CD4-positive, alpha-beta T cell (primary cell): Measurements from ENCODE around the gene SLC22A24. TPM values are rescaled to one million over a fixed set of nuclear protein-coding genes. Genes with fewer than 3 reads are reported as not detected.
"Not testable (repeated sequence)": the region's sequence is repeated elsewhere in the genome, so short reads cannot be mapped to it uniquely, and the experiment has no call there.

Experiments used
- ATAC-seq: fragments of 200-7000 bp; cut with Tn5 transposase; one replicate; pipeline ENCODE4 v1.10.0; 2022; ENCODE audit warnings: mild to moderate bottlenecking; ENCODE audit not compliant: poor library complexity
- CTCF ChIA-PET: fragments of 350-600 bp; sonication (Branson Sonifier 250); formaldehyde crosslinking; loops from one replicate; lab custom pipeline; 2021; ENCODE audit warnings: antibody characterized with exemption, inconsistent platforms; lab: Charles Lee
- POLR2A ChIA-PET: fragments of 350-600 bp; sonication (Branson Sonifier 250); formaldehyde crosslinking; loops from one replicate; lab custom pipeline; 2021; ENCODE audit warnings: antibody characterized with exemption, inconsistent platforms; lab: Charles Lee
- DNase-seq, 14 experiments: peaks; one replicate each; pipeline ENCODE4 v3.0.0-alpha.2; 2013 to 2020; ENCODE audit warnings: mixed read lengths in 2 of 14
- H3K27ac ChIP-seq, 2 donors: one replicate each; pipeline versions ENCODE4 v1.5.1 to v1.7.0; 2013; ENCODE audit warnings: low read length in 2 of 2, low read depth in 1 of 2, mild to moderate bottlenecking in 1 of 2
- H3K27me3 ChIP-seq, 2 experiments: 1 replicate in 1 of 2; 2 replicates in 1 of 2; pipeline versions ENCODE4 v1.6.1 to v1.7.0; 2013; ENCODE audit warnings: low read length in 2 of 2, control low read depth in 1 of 2, mild to moderate bottlenecking in 1 of 2, moderate library complexity in 1 of 2; ENCODE audit not compliant: insufficient read depth in 2 of 2, control insufficient read depth in 1 of 2
- H3K36me3 ChIP-seq: one replicate; pipeline ENCODE4 v1.6.1; 2013; ENCODE audit warnings: low read length, control low read depth; ENCODE audit not compliant: insufficient read depth
- H3K4me1 ChIP-seq: one replicate; pipeline ENCODE4 v1.6.1; 2013; ENCODE audit warnings: low read length, control low read depth; ENCODE audit not compliant: insufficient read depth
- H3K4me3 ChIP-seq: one replicate; pipeline ENCODE4 v1.5.1; 2013; ENCODE audit warnings: mild to moderate bottlenecking, low read length, moderate library complexity
- H3K9me3 ChIP-seq, 2 experiments: 1 replicate in 1 of 2; 2 replicates in 1 of 2; pipeline versions ENCODE4 v1.6.1 to v1.7.0; 2013; ENCODE audit warnings: low read length in 2 of 2, mild to moderate bottlenecking in 2 of 2, control low read depth in 1 of 2, moderate library complexity in 1 of 2; ENCODE audit not compliant: control insufficient read depth in 1 of 2, insufficient read depth in 1 of 2
- H3K27ac Mint-ChIP-seq: one replicate; pipeline ENCODE4 v1.8.0; 2020; ENCODE audit warnings: mixed read lengths
- H3K27me3 Mint-ChIP-seq: one replicate; pipeline ENCODE4 v1.8.0; 2021; ENCODE audit warnings: mixed read lengths
- H3K36me3 Mint-ChIP-seq: one replicate; pipeline ENCODE4 v1.8.0; 2021; ENCODE audit warnings: low read depth, mixed read lengths
- H3K4me1 Mint-ChIP-seq: one replicate; pipeline ENCODE4 v1.8.0; 2021; ENCODE audit warnings: low read depth, mixed read lengths
- H3K4me3 Mint-ChIP-seq: one replicate; pipeline ENCODE4 v1.8.0; 2020; ENCODE audit warnings: mild to moderate bottlenecking, mixed read lengths
- H3K9me3 Mint-ChIP-seq: one replicate; pipeline ENCODE4 v1.8.0; 2020; ENCODE audit warnings: mixed read lengths
- CTCF ChIP-seq: fragments of 200-600 bp; IDR thresholded peaks from one replicate; pipeline ENCODE4 v1.8.0; 2022; ENCODE audit warnings: antibody characterized with exemption, mild to moderate bottlenecking
- intact Hi-C, 2 experiments: fragments of 100-400 bp; cut with DNase I in 1 of 2; cut with micrococcal nuclease in 1 of 2; formaldehyde crosslinking; loops; one replicate each; pipeline versions ENCODE4 v1.15.1 to v1.9.0; 2023 to 2025; cut with DNase I, micrococcal nuclease
- total RNA-seq, 174 experiments: library from RNA in 2 of 174; stranded (reverse) in 2 of 174; gene quantifications; one replicate each; pipeline ENCODE4 v1.2.3 and lab custom pipeline; 2021 to 2026

The SLC22A24 gene
- total RNA-seq, 2 experiments from 2014 or later, result not detected

- Histone ChIP-seq H3K4me3 (no peak overlapping the region), H3K4me1 (no peaks in the 10 kb centered on the region), H3K27ac (no peak overlapping the region), H3K36me3 (no peaks in the 10 kb centered on the region), H3K9me3 (peaks cover 0 to 27% of the 10 kb centered on the region in 2 experiments), H3K27me3 (peaks cover 0 to 5% of the 10 kb centered on the region in 2 experiments)
- intact Hi-C loops, result no loop called here
- ATAC-seq (no peak), DNase-seq (no peak)
- no peak for TF ChIP-seq CTCF
- Mint-ChIP-seq H3K36me3 (peaks cover 9% of the 10 kb centered on the region), H3K4me1 (no peaks in the 10 kb centered on the region), H3K27me3 (peaks cover 23% of the 10 kb centered on the region), H3K9me3 (peaks cover 22% of the 10 kb centered on the region), H3K4me3 (no peak overlapping the region), H3K27ac (no peak overlapping the region)
- POLR2A ChIA-PET, result no interaction called here
- CTCF ChIA-PET, result interaction anchor here (1.2 kb wide), 1 partner anchor 8 kb away, joined by 3 read pairs; no protein-coding TSS in a partner anchor
Observed at GRCh38 chr11:63099555-63099954, 44.5 kb downstream of the SLC22A24 start.

DNA sequence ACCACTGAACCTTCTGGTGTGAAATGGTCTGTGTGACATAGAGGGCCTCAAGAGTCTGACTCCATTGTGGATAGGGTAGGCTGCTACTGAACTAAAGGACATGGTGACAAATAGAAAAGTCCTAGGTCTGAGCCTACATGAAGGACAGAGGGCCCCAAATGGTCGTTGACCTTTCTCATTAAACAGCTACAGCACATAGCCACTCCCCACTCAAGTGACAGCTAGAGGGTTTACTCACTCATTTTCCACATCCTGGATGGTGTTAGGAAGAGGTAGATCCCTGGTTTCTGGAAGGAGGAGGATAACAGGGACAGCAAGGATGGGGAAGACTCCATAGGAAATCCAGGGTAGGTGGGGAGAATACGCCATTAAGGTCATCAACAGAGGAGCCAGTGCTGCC, 63.3 kb downstream of the SLC22A24 start:
- Mint-ChIP-seq H3K4me1 (no peaks in the 10 kb centered on the region), H3K36me3 (no peaks in the 10 kb centered on the region), H3K4me3 (no peak overlapping the region), H3K27me3 (peaks cover 49% of the 10 kb centered on the region), H3K27ac (no peak overlapping the region), H3K9me3 (no peaks in the 10 kb centered on the region)
- no peak overlapping the region for H3K27ac ChIP-seq
- no peaks in the 10 kb centered on the region for H3K4me1 ChIP-seq
- no peak overlapping the region for H3K4me3 ChIP-seq
- intact Hi-C loops, result no loop called here
- ChIA-PET POLR2A (no interaction called here), CTCF (no interaction called here)
- H3K9me3 ChIP-seq, result no peaks in the 10 kb centered on the region
- no peak for ATAC-seq
- H3K36me3 ChIP-seq, result no peaks in the 10 kb centered on the region
- TF ChIP-seq CTCF, result no peak
- DNase-seq, result no peak
- H3K27me3 ChIP-seq, result peaks cover 0 to 22% of the 10 kb centered on the region in 2 experiments

DNA sequence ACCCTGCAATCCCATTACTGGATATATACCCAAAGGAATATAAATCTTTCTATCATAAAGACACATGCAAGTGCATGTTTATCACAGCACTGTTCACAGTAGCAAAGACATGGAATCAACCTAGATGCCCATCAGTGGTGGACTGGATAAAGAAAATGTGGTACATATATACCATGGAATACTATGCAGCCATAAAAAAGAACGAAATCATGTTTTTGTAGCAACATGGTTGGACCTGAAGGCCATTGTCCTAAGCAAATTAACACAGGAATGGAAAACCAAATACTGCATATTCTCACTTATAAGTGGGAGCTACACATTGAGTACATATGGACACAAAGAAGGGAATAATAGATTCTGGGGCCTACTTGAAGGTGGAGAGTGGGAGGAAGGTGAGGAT, 97.8 kb downstream of the SLC22A24 start:
- not testable (repeated sequence) for H3K4me1 ChIP-seq

DNA sequence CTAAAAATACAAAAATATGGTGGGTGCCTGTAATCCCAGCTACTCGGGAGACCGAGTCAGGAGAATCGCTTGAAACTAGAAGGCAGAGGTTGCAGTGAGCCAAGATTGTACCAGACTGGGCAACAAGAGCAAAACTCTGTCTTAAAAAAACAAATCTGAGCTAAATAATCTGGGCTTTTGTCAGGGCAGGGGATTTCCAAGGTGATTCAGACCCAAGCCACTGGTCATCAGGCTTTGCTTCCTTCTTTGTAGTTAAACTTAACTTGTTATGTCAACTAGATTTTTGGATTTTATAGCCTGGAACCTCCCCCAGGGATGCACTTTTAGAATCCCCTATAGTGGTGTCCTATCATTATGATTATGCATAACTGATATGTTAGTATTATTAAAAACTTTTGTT, 101.4 kb downstream of the SLC22A24 start:
- Mint-ChIP-seq H3K4me1 (no peaks in the 10 kb centered on the region), H3K27ac (no peak overlapping the region), H3K9me3 (no peaks in the 10 kb centered on the region), H3K27me3 (peaks cover 52% of the 10 kb centered on the region), H3K4me3 (no peak overlapping the region), H3K36me3 (no peaks in the 10 kb centered on the region)
- no peak overlapping the region for H3K4me3 ChIP-seq
- no peak overlapping the region for H3K27ac ChIP-seq
- no peaks in the 10 kb centered on the region for H3K4me1 ChIP-seq
- POLR2A ChIA-PET, result no interaction called here
- intact Hi-C loops, result no loop called here
- ATAC-seq (no peak), DNase-seq (no peak)
- peaks cover 4 to 7% of the 10 kb centered on the region in 2 experiments for H3K27me3 ChIP-seq
- H3K9me3 ChIP-seq, result peaks cover 0 to under 1% of the 10 kb centered on the region in 2 experiments
- TF ChIP-seq CTCF, result no peak
- H3K36me3 ChIP-seq, result no peaks in the 10 kb centered on the region
- CTCF ChIA-PET, result no interaction called here

More for the DNA sequence above, 97.8 kb downstream of the SLC22A24 start:
- H3K36me3 ChIP-seq, H3K27me3 ChIP-seq, H3K9me3 ChIP-seq, H3K4me1 Mint-ChIP-seq, H3K36me3 Mint-ChIP-seq, H3K27ac ChIP-seq, POLR2A ChIA-PET, DNase-seq, H3K4me3 Mint-ChIP-seq, intact Hi-C loops, H3K27ac Mint-ChIP-seq, H3K4me3 ChIP-seq, H3K9me3 Mint-ChIP-seq, ATAC-seq: not testable (repeated sequence)
- peaks cover 55% of the 10 kb centered on the region for H3K27me3 Mint-ChIP-seq
- CTCF ChIA-PET, result interaction anchor here (1.2 kb wide), 1 partner anchor 11 kb away, joined by 3 read pairs; no protein-coding TSS in a partner anchor
